CD4-positive, alpha-beta T cell treated with Interferon gamma for 1 hour (primary cell): Measurements from ENCODE around the gene MBLAC2.

Source experiments
- DNase-seq: peaks from one replicate; pipeline ENCODE4 v3.0.0-alpha.2; 2020

Gene MBLAC2

DNA sequence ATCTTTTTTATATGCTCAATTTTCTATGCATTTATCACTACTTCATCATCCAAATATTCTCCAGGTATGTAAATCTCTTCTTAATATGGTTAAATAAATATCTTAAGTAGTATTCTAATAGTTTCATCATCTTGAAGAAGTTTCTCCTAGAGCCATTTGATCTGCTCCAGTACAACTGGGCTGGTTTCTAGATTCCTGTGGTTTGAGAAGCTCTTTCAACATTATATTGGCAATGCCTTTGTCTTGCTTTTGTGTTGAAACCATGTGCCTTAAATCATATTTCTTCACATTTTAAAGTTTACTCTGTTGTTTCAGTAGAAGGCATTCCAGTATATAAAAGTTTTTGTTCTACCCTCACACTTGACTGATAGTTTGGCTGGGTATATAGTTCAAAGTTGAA, 27.6 kb downstream of the MBLAC2 start:
- DNase-seq: no peak

- DNase-seq: no peak
Measured at GRCh38 chr5:90440644-90441043, 33.9 kb downstream of the MBLAC2 start.

DNA sequence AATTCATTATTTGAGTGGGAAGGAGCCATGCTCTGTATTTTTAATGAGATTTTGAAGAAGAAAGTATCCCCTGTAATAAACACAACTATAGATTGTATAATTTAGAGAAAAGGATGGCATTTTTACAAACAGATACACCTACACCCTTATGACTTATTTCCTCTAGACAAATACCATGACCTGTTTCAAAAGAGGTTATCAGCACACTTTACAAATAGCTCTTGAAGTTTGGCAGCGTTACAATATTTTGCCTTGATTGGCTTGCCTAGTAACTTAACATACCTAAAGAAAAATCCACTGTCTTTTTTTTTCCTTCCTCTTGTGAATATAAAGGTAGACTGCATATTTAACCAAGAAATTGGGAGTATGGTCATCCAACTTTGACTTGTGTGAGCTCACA, 36.5 kb downstream of the MBLAC2 start:
- DNase-seq: no peak

- DNase-seq: no peak
Measured at GRCh38 chr5:90437663-90438062, 36.9 kb downstream of the MBLAC2 start.

- peak; percentile 14 for DNase-seq
Measured at GRCh38 chr5:90434116-90434714, 40.4 kb downstream of the MBLAC2 start.

DNA sequence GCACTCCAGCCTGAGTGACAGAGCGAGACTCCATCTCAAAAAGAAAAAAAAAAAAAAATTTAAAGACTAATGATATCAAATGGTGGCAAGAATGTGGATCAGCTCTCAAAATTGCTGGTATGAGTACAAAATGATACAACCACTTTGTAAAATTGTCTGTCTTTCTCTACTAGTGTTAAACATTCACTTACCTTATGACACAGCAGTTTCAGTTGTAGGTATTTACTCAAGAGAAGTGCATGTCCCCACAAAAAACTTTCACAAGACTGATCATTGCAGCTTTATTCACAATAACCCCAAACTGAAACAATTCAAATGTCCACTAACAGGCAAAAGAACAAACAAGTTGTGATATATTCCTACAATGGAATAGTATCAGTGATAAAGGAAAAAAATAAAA, 50.3 kb downstream of the MBLAC2 start:
- DNase-seq: no peak

GRCh38 chr5:90421136-90421535, 53.4 kb downstream of the MBLAC2 start:
- no peak for DNase-seq

GRCh38 chr5:90418214-90418613, 56.4 kb downstream of the MBLAC2 start:
- DNase-seq: no peak

DNA sequence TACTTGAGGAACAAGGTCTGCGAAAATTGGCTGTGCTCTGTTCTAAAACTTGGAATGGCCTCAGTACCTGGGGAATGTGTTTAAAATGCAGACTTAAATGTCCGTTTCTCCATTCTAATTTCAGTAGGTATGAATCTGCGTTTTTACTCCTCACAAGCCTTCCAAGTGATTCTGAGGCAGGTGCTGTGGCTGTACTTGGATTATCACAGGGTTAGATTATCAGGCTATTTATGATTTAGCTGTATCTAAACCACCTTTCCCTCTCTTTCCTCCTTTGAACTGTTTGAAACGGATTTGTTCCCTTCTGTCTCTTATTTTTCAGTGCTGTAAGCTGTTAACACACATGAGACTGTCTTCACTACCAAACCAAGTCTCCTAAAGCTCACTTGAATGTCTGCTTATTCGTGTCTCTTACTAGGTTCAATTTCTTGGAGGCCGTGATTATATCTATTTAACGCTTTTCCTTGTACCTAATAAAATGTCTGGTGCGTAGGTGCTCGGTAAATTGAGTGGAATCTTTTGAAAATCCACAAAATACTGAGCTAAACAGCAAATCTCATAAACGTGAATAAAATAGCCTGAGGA, 64.3 kb downstream of the MBLAC2 start:
- no peak for DNase-seq

GRCh38 chr5:90409318-90410177, 65.0 kb downstream of the MBLAC2 start, which contains the start of gene CETN3:
Gene CETN3, minus strand, starts transcription at chr5:90409756. Its CDS starts 95 bp downstream, at chr5:90409661.
- DNase-seq: peak; percentile 92

DNA sequence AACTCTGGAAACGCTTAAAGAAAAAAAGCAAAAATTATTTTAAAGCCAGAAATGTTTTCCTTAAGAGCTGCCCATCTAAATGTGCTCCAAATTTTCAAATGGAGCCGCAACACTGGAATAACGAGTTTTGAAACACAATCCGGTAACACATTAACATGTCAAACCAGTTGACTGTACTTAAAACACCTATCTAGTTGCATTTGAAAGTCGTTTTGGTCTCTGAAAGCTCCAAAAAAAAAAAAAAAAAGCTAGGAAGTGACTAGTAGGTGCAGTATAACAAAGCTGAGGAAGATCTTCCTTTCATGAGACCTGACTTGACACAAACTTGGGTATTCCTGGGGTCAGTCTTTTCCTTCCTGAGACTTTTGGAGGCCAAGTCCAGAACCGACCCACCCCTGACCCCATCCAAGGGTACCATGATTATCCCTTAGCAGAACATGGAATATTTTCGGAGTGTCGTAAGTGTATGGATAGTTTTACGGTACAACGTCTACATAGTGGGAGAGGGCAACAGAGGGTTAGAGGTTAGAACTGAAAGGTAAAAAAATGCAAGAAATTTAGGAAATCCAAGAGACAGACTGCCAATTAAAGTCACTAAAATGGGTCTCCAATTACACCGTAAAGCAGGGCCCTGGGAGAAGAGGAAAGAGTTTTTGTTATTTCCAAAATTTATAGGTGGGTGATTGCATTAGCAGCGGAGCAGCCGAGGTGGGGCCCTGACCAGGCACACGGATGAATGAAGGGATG, 65.8 kb downstream of the MBLAC2 start:
- no peak for DNase-seq
